ENCODE data around the gene CPSF4L.

DNA sequence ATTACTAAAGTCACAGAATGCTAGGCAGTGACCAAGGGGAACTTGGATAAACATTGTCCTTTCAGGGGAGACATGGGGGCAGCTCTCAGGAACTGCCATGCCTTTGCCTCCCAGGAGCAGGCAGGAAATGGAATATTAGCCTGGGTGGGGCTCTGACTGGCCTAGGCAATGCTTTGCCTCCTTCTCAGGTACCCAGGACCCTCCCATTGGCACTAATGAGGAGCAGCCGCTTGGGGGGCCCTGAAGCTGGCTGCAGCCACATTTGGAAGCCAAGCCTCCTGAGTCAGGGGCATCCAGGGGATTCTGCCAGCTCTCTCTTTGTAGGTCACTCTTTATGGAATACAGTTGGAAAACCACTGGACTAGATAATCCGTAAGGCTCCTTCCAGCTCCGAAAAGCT is 5.5 kb downstream of the CPSF4L start:
- TF ChIP-seq, protein P1, sequence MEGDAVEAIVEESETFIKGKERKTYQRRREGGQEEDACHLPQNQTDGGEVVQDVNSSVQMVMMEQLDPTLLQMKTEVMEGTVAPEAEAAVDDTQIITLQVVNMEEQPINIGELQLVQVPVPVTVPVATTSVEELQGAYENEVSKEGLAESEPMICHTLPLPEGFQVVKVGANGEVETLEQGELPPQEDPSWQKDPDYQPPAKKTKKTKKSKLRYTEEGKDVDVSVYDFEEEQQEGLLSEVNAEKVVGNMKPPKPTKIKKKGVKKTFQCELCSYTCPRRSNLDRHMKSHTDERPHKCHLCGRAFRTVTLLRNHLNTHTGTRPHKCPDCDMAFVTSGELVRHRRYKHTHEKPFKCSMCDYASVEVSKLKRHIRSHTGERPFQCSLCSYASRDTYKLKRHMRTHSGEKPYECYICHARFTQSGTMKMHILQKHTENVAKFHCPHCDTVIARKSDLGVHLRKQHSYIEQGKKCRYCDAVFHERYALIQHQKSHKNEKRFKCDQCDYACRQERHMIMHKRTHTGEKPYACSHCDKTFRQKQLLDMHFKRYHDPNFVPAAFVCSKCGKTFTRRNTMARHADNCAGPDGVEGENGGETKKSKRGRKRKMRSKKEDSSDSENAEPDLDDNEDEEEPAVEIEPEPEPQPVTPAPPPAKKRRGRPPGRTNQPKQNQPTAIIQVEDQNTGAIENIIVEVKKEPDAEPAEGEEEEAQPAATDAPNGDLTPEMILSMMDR (IDR thresholded peaks at IDR 0.05): no peak
- TF ChIP-seq POLR2A (IDR thresholded peaks at IDR 0.05): no peak

All from heart left ventricle (tissue), 13 donors.